Measurements from ENCODE around the gene BCAP31. TPM values are rescaled to one million over a fixed set of nuclear protein-coding genes. Genes with fewer than 3 reads are reported as not detected.

BCAP31 gene
- total RNA-seq, 1 donor from 2014 or later: 191 TPM

Other genes with a start within 250 kb of the BCAP31 start
- 29.3 TPM for gene BGN, start 229.4 kb downstream of the BCAP31 start, total RNA-seq
- gene ATP2B3, start 206.7 kb downstream of the BCAP31 start, total RNA-seq: not detected
- gene CCNQ, start 125.2 kb downstream of the BCAP31 start, total RNA-seq: 18.2 TPM
- 0.76 TPM for gene DUSP9, start 77.2 kb downstream of the BCAP31 start, total RNA-seq
- gene PNCK, start 50.6 kb downstream of the BCAP31 start, total RNA-seq: 1.00 TPM
- 62.0 TPM for gene SLC6A8, start 36.5 kb downstream of the BCAP31 start, total RNA-seq
- 2.5 TPM for gene ABCD1, start 469 bp upstream of the BCAP31 start, total RNA-seq
- 11.2 TPM for gene PLXNB3, start 39.9 kb upstream of the BCAP31 start, total RNA-seq
- 0.12 TPM for gene SRPK3, start 56.7 kb upstream of the BCAP31 start, total RNA-seq
- 32.6 TPM for gene IDH3G, start 70.0 kb upstream of the BCAP31 start, total RNA-seq
- gene SSR4, start 70.3 kb upstream of the BCAP31 start, total RNA-seq: 168 TPM
- gene PDZD4, start 106.2 kb upstream of the BCAP31 start, total RNA-seq: 0.68 TPM
- 0.80 TPM for gene L1CAM, start 161.8 kb upstream of the BCAP31 start, total RNA-seq
- 0.20 TPM for gene AVPR2, start 180.3 kb upstream of the BCAP31 start, total RNA-seq
- 7.5 TPM for gene ARHGAP4, start 201.9 kb upstream of the BCAP31 start, total RNA-seq
- 73.6 TPM for gene NAA10, start 210.7 kb upstream of the BCAP31 start, total RNA-seq
- gene RENBP, start 220.3 kb upstream of the BCAP31 start, total RNA-seq: 0.52 TPM
- gene HCFC1, start 247.4 kb upstream of the BCAP31 start, total RNA-seq: 33.0 TPM
- gene TMEM187, start 248.4 kb upstream of the BCAP31 start, total RNA-seq: 5.1 TPM

Measured in esophagus mucosa (tissue), 1 donor.